GM12878 (cell line): ENCODE results near the gene KRTAP10-6. TPM values are rescaled to one million over a fixed set of nuclear protein-coding genes. Genes with fewer than 3 reads are reported as not detected.

Experiments used
- ATAC-seq: fragments of 200-7000 bp; cut with Tn5 transposase; 3 replicates; pipeline ENCODE4 v1.9.1; 2020; ENCODE audit warnings: mild to moderate bottlenecking, moderate library complexity
- BruUV-seq: library from RNA; stranded (reverse); fragments of 400-500 nt; replicated peaks from 2 replicates; lab custom pipeline; 2021; lab: Mats Ljungman, UMichigan
- CTCF ChIA-PET: fragments of 300-600 bp; sonication (Branson Sonifier 250); formaldehyde crosslinking; extraction: SDS; loops from one replicate; lab custom pipeline; 2021; ENCODE audit warnings: inconsistent platforms; lab: Yijun Ruan, JAX
- POLR2A ChIA-PET: fragments of 350-600 bp; formaldehyde crosslinking; extraction: SDS; loops from one replicate; lab custom pipeline; 2021; ENCODE audit warnings: inconsistent platforms; lab: Charles Lee
- RAD21 ChIA-PET: fragments of 300-600 bp; sonication (Branson Sonifier 250); formaldehyde crosslinking; loops from one replicate; lab custom pipeline; 2023; ENCODE audit warnings: antibody characterized with exemption; ENCODE audit not compliant: unreplicated experiment; lab: Charles Lee
- SMC1A ChIA-PET: fragments of 300-600 bp; sonication (Branson Sonifier 250); formaldehyde crosslinking; loops from one replicate; lab custom pipeline; 2023; ENCODE audit not compliant: unreplicated experiment, uncharacterized antibody; lab: Charles Lee
- DNase-seq: peaks from one replicate; pipeline ENCODE4 v3.0.0-alpha.2; 2011; ENCODE audit warnings: low read depth, low spot score
- FAIRE-seq: peaks from 3 replicates; lab custom pipeline; 2011; peaks lifted over from hg19 to GRCh38; lab: Jason Lieb, UNC
- H2AFZ ChIP-seq: 2 replicates; pipeline ENCODE4 v1.6.0; 2011; ENCODE audit warnings: low read depth, low read length, control low read depth; ENCODE audit not compliant: control insufficient read depth
- H3K27ac ChIP-seq: 2 replicates; pipeline ENCODE4 v1.5.1; 2011; ENCODE audit warnings: control low read depth; ENCODE audit not compliant: control insufficient read depth, insufficient read depth
- H3K27me3 ChIP-seq, 2 experiments: replicated peaks in 1 of 2; 2 replicates each; pipeline versions ENCODE4 v1.6.0 to v1.6.1; 2011; ENCODE audit warnings: low read length in 1 of 2; ENCODE audit not compliant: control insufficient read depth in 2 of 2, insufficient read depth in 2 of 2
- H3K36me3 ChIP-seq, 2 experiments: 2 replicates each; pipeline ENCODE4 v1.5.1; 2011; ENCODE audit warnings: low read length in 1 of 2; ENCODE audit not compliant: control insufficient read depth in 2 of 2, insufficient read depth in 2 of 2
- H3K4me1 ChIP-seq: 2 replicates; pipeline ENCODE4 v1.6.1; 2011; ENCODE audit warnings: mild to moderate bottlenecking, low read length, moderate library complexity, mixed read lengths; ENCODE audit not compliant: control insufficient read depth, insufficient read depth
- H3K4me2 ChIP-seq: 2 replicates; pipeline ENCODE4 v1.6.0; 2011; ENCODE audit warnings: control low read depth; ENCODE audit not compliant: control insufficient read depth, insufficient read depth
- H3K4me3 ChIP-seq: fragments of 200-600 bp; sonication (generic); 2 replicates; pipeline ENCODE4 v1.5.1; 2016
- H3K79me2 ChIP-seq: 2 replicates; pipeline ENCODE4 v1.6.0; 2011; ENCODE audit warnings: low read length; ENCODE audit not compliant: control insufficient read depth, insufficient read depth
- H3K9ac ChIP-seq: 2 replicates; pipeline ENCODE4 v1.8.0; 2011; ENCODE audit warnings: low read length, control low read depth, mixed read lengths; ENCODE audit not compliant: control insufficient read depth, insufficient read depth
- H3K9me3 ChIP-seq: replicated peaks from 3 replicates; pipeline ENCODE4 v1.5.1; 2011; ENCODE audit warnings: mild to moderate bottlenecking, low read length; ENCODE audit not compliant: control insufficient read depth, insufficient read depth
- H4K20me1 ChIP-seq: 2 replicates; pipeline ENCODE4 v1.6.0; 2011; ENCODE audit not compliant: control insufficient read depth, insufficient read depth
- DPF2 ChIP-seq: fragments of 450-650 bp; IDR thresholded peaks from 2 replicates; pipeline ENCODE4 v1.6.1; 2017; ENCODE audit warnings: mild to moderate bottlenecking
- E2F8 ChIP-seq: fragments of 450-650 bp; IDR thresholded peaks from 2 replicates; pipeline ENCODE4 v1.6.1; 2018; ENCODE audit warnings: mild to moderate bottlenecking, low read depth, moderate library complexity; ENCODE audit not compliant: partially characterized antibody
- ETV6 ChIP-seq, 2 experiments: fragments of 450-650 bp in 1 of 2; IDR thresholded peaks in 1 of 2; conservative IDR thresholded peaks in 1 of 2; 2 replicates each; pipeline ENCODE4 v1.6.1; 2014; ENCODE audit warnings: antibody characterized with exemption in 1 of 2, borderline replicate concordance in 1 of 2, low read depth in 1 of 2, mild to moderate bottlenecking in 1 of 2, moderate library complexity in 1 of 2
- HSF1 ChIP-seq: fragments of 150-350 bp; IDR thresholded peaks from 2 replicates; pipeline ENCODE4 v1.6.1; 2014; ENCODE audit warnings: mild to moderate bottlenecking, low read depth, low read length
- JUNB ChIP-seq: IDR thresholded peaks from 2 replicates; pipeline ENCODE4 v1.6.1; 2016; ENCODE audit warnings: antibody characterized with exemption, mild to moderate bottlenecking
- MTA2 ChIP-seq: fragments of 450-650 bp; IDR thresholded peaks from 2 replicates; pipeline ENCODE4 v1.6.1; 2016; ENCODE audit warnings: low read depth, mild to moderate bottlenecking, moderate library complexity
- MXI1 ChIP-seq: fragments of 150-350 bp; IDR thresholded peaks from 2 replicates; pipeline ENCODE4 v1.6.1; 2011; ENCODE audit warnings: low read depth, mild to moderate bottlenecking, inconsistent platforms, low read length, improper control_type of control experiment
- MYB ChIP-seq: fragments of 150-350 bp; IDR thresholded peaks from 2 replicates; pipeline ENCODE4 v1.6.1; 2014; ENCODE audit warnings: mild to moderate bottlenecking, low read depth, low read length, borderline replicate concordance
- NFYA ChIP-seq: IDR thresholded peaks from 2 replicates; pipeline ENCODE4 v1.6.1; 2011; ENCODE audit warnings: low read depth, mild to moderate bottlenecking, low read length, improper control_type of control experiment, borderline replicate concordance
- PKNOX1 ChIP-seq: fragments of 450-650 bp; IDR thresholded peaks from 2 replicates; pipeline ENCODE4 v1.6.1; 2016; ENCODE audit warnings: mild to moderate bottlenecking
- SMARCA5 ChIP-seq: fragments of 450-650 bp; IDR thresholded peaks from 2 replicates; pipeline ENCODE4 v1.6.1; 2017; ENCODE audit warnings: mild to moderate bottlenecking
- SMC3 ChIP-seq: IDR thresholded peaks from 2 replicates; pipeline ENCODE4 v1.6.1; 2011; ENCODE audit warnings: low read length, improper control_type of control experiment, borderline replicate concordance
- SREBF2 ChIP-seq: IDR thresholded peaks from 2 replicates; pipeline ENCODE4 v1.6.1; 2012; ENCODE audit warnings: mild to moderate bottlenecking, low read length
- TCF12 ChIP-seq: IDR thresholded peaks from 2 replicates; pipeline ENCODE4 v1.6.1; 2011; ENCODE audit warnings: low read depth, mild to moderate bottlenecking, low read length
- TCF7 ChIP-seq: IDR thresholded peaks from 2 replicates; pipeline ENCODE4 v1.6.1; 2014; ENCODE audit warnings: antibody characterized with exemption, borderline replicate concordance
- YY1 ChIP-seq: IDR thresholded peaks from 2 replicates; pipeline ENCODE4 v1.6.1; 2011; ENCODE audit warnings: low read depth, mild to moderate bottlenecking, low read length
- ZBTB4 ChIP-seq: fragments of 450-650 bp; formaldehyde crosslinking; IDR thresholded peaks from 2 replicates; pipeline ENCODE4 v1.4.0; 2022; ENCODE audit warnings: mild to moderate bottlenecking, moderate library complexity
- WGBS: methylation state at CpG from one replicate; pipeline ENCODE4 v1.1.6; 2016; ENCODE audit warnings: low lambda C conversion rate; ENCODE audit not compliant: insufficient replicate concordance, insufficient coverage; ENCODE audit errors: missing lambda C conversion rate; 5-methylcytosine and 5-hydroxymethylcytosine counted together
- in situ Hi-C: fragments of 300-500 bp; cut with MboI; formaldehyde crosslinking; loops from 9 replicates; pipeline ENCODE4 v1.14.3; 2018; ENCODE audit warnings: mixed read lengths
- intact Hi-C: fragments of 100-400 bp; cut with micrococcal nuclease; formaldehyde crosslinking; loops from one replicate; pipeline ENCODE4 v1.14.2; 2022; ENCODE audit not compliant: unreplicated experiment
- polyA plus RNA-seq, 11 experiments: library from polyadenylated mRNA; depleted of rRNA in 4 of 11; unstranded in 6 of 11; stranded (reverse) in 5 of 11; fragments of >200 nt; fragmentation: Nextera tagmentation in 4 of 11; fragmentation: Illumina TruSeq in 1 of 11; extraction: Ambion mirVana in 4 of 11; extraction: Trizol in 1 of 11; gene quantifications; 1 replicate in 1 of 11; 2 replicates in 10 of 11; pipeline versions ENCODE4 v1.2.1 to v1.2.3, GENCODE V29; 2011 to 2016; ENCODE audit warnings: inconsistent platforms in 2 of 11, missing spikeins in 2 of 11, low read depth in 1 of 11
- total RNA-seq, 4 experiments: library from RNA; depleted of rRNA in 3 of 4; stranded (reverse); fragments of >200 nt in 3 of 4; fragmentation: Illumina TruSeq in 1 of 4; extraction: Trizol in 1 of 4; gene quantifications; 2 replicates each; pipeline versions ENCODE4 v1.2.1 to v1.2.3, GENCODE V29; 2013 to 2021

KRTAP10-6 gene
- total and polyA plus RNA-seq, 10 of the 15 experiments (the other 5 are each of a cell fraction or from before 2014, with no cell fraction given): not detected

- TF ChIP-seq MXI1 (no peak), YY1 (no peak), ETV6 (conservative IDR thresholded peaks at IDR 0.05 in 1 of 2, IDR thresholded peaks at IDR 0.05 in 1 of 2; ENCODE audit: borderline replicate concordance in 1 of 2, low read depth in 1 of 2) (no peak), MYB (no peak), JUNB (no peak), MTA2 (no peak), TCF12 (no peak), SMC3 (no peak), ZBTB4 (CRISPR knock-in tag) (no peak)
Observed at GRCh38 chr21:44582055-44582454, 10.2 kb downstream of the KRTAP10-6 start (continued).

- ATAC-seq (no peak), DNase-seq (no peak), FAIRE-seq (no peak)
- Histone ChIP-seq H3K27me3 (no peaks in the 10 kb centered on the region), H3K9me3 (peaks cover 5% of the 10 kb centered on the region; the same call in 2 of the 3 replicates), H3K4me1 (no peaks in the 10 kb centered on the region), H3K27ac (no peak overlapping the region), H2AFZ (no peak overlapping the region), H3K4me3 (no peak overlapping the region), H3K4me2 (no peak overlapping the region), H4K20me1 (no peaks in the 10 kb centered on the region), H3K79me2 (no peaks in the 10 kb centered on the region), H3K36me3 (no peaks in the 10 kb centered on the region), H3K9ac (no peak overlapping the region)
- SMC1A ChIA-PET: no interaction called here
- intact Hi-C loops: no loop called here
- POLR2A ChIA-PET: no interaction called here
- no TSS peak for BruUV-seq
- RAD21 ChIA-PET: no interaction called here
- CTCF ChIA-PET: no interaction called here
- in situ Hi-C loops: no loop called here
- 32% methylated on average over 3 of the region's 3 CpGs for WGBS
- TF ChIP-seq NFYA (no peak), DPF2 (no peak), PKNOX1 (no peak), SMARCA5 (no peak), HSF1 (no peak), TCF7 (no peak), E2F8 (no peak), SREBF2 (no peak)
Observed at GRCh38 chr21:44581158-44581557, 11.1 kb downstream of the KRTAP10-6 start.
